Testis (tissue), 3 donors: ENCODE measurements around the gene TMEM236. TPM values are rescaled to one million over a fixed set of nuclear protein-coding genes. Genes with fewer than 3 reads are reported as not detected.

Experiments
- DNase-seq: peaks from one replicate; pipeline ENCODE4 v3.0.0-alpha.2; 2019
- H3K27ac ChIP-seq, 2 donors: fragments of 200-600 bp; sonication (generic); one replicate each; pipeline ENCODE4 v1.5.1; 2019
- H3K27me3 ChIP-seq: fragments of 200-600 bp; sonication (generic); one replicate; pipeline ENCODE4 v1.5.1; 2019
- H3K36me3 ChIP-seq: fragments of 200-600 bp; sonication (generic); one replicate; pipeline ENCODE4 v1.5.1; 2017; ENCODE audit warnings: low read depth; ENCODE audit errors: missing control alignments
- H3K4me1 ChIP-seq: fragments of 200-600 bp; sonication (generic); one replicate; pipeline ENCODE4 v1.5.1; 2019
- H3K4me3 ChIP-seq, 2 donors: fragments of 200-600 bp; sonication (generic); one replicate each; pipeline ENCODE4 v1.5.1; 2017 to 2019
- H3K9me3 ChIP-seq: fragments of 200-600 bp; sonication (generic); one replicate; pipeline ENCODE4 v1.5.1; 2017
- POLR2A ChIP-seq: fragments of 450-650 bp; IDR thresholded peaks from one replicate; pipeline ENCODE4 v1.6.1; 2017; ENCODE audit warnings: antibody characterized with exemption, mild to moderate bottlenecking, moderate library complexity
- WGBS, 2 donors: methylation state at CpG; one replicate each; pipeline ENCODE4 v1.1.5; 2018; 5-methylcytosine and 5-hydroxymethylcytosine counted together
- intact Hi-C: fragments of 100-400 bp; cut with DNase I; formaldehyde crosslinking; loops from one replicate; pipeline ENCODE4 v1.15.1; 2023; ENCODE audit warnings: low total_unique reads
- polyA plus RNA-seq: library from polyadenylated mRNA; stranded (reverse); fragments of 350-450 nt; fragmentation: Illumina TruSeq; extraction: RNeasy Lipid Tissue Mini Kit (QIAGEN cat#74804); gene quantifications from one replicate; pipeline ENCODE4 v1.2.3, GENCODE V29; 2014; ENCODE audit warnings: low read depth, low replicate concordance; ENCODE audit not compliant: insufficient read depth
- total RNA-seq, 2 donors: library from RNA; depleted of rRNA; stranded (reverse); fragments of >200 nt; gene quantifications; one replicate each; pipeline ENCODE4 v1.2.3, GENCODE V29; 2016
- TF ChIP-seq, protein P1 (sequence below), 3 experiments: fragments of 450-650 bp in 2 of 3; fragments of 200-600 bp in 1 of 3; sonication (generic) in 1 of 3; IDR thresholded peaks; one replicate each; pipeline ENCODE4 v1.5.1; 2016 to 2019; ENCODE audit warnings: antibody characterized with exemption in 3 of 3, mild to moderate bottlenecking in 2 of 3, moderate library complexity in 1 of 3

TMEM236 gene
- total and polyA plus RNA-seq, 3 donors from 2014 or later: 0.43 to 0.49 (median 0.47) TPM

DNA sequence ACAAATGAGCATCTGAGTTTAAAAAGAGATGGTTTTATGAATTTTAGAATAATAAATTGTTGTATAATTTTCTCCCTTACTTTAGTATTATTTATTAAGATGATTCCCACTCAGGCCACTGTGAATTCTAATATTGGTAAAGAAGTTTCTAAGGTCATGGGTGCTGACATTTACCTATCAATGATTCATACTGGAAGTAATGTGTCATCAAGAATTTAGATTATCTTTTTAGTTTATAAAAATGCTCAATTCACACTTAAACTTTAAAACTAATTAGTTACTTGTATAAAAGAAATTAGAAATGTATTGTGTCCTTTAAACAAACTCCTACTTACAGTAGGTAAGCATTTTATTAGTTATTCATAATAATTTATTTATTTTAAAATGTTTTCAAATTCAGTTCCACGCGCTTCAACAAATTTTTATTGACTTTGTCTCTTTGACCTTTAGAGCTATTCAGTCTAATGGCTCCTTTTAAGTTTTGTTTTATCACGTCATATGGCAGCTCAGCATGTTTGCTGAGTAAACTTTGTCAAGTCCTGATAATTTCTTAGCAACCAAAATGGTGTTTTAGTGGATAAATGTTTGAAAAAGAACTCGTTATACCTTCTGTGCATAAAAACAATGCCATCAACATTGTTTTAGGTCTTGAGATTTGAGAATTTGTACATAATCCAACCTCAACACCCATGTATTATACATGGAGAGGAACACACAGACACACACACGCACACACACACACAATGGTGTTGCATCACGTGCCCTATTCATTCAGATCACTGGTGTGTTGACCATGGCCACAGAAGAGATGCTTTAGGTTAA, 42.0 kb downstream of the TMEM236 start:
- 74 to 86% methylated on average over 6 of the region's 6 CpGs for WGBS, 2 donors
- no peaks in the 10 kb centered on the region for H3K27me3 ChIP-seq
- no peaks in the 10 kb centered on the region for H3K9me3 ChIP-seq
- DNase-seq: no peak
- H3K27ac ChIP-seq: no peak overlapping the region
- no peaks in the 10 kb centered on the region for H3K4me1 ChIP-seq
- no peak overlapping the region for H3K4me3 ChIP-seq
- intact Hi-C loops: no loop called here
- no peak for TF ChIP-seq POLR2A
- TF ChIP-seq, protein P1, sequence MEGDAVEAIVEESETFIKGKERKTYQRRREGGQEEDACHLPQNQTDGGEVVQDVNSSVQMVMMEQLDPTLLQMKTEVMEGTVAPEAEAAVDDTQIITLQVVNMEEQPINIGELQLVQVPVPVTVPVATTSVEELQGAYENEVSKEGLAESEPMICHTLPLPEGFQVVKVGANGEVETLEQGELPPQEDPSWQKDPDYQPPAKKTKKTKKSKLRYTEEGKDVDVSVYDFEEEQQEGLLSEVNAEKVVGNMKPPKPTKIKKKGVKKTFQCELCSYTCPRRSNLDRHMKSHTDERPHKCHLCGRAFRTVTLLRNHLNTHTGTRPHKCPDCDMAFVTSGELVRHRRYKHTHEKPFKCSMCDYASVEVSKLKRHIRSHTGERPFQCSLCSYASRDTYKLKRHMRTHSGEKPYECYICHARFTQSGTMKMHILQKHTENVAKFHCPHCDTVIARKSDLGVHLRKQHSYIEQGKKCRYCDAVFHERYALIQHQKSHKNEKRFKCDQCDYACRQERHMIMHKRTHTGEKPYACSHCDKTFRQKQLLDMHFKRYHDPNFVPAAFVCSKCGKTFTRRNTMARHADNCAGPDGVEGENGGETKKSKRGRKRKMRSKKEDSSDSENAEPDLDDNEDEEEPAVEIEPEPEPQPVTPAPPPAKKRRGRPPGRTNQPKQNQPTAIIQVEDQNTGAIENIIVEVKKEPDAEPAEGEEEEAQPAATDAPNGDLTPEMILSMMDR (IDR thresholded peaks at IDR 0.05): no peak
- no peaks in the 10 kb centered on the region for H3K36me3 ChIP-seq

GRCh38 chr10:17795083-17795482, 43.1 kb downstream of the TMEM236 start:
- 79 to 85% methylated on average over 4 of the region's 4 CpGs for WGBS, 2 donors
- Histone ChIP-seq H3K9me3 (no peaks in the 10 kb centered on the region), H3K27me3 (no peaks in the 10 kb centered on the region), H3K27ac (no peak overlapping the region), H3K4me1 (no peaks in the 10 kb centered on the region), H3K36me3 (no peaks in the 10 kb centered on the region), H3K4me3 (no peak overlapping the region)
- intact Hi-C loops: no loop called here
- no peak for TF ChIP-seq POLR2A
- no peak for DNase-seq

GRCh38 chr10:17795813-17796594, 44.0 kb downstream of the TMEM236 start:
- no peak for DNase-seq
- no peaks in the 10 kb centered on the region for H3K9me3 ChIP-seq
- no peaks in the 10 kb centered on the region for H3K36me3 ChIP-seq
- no peaks in the 10 kb centered on the region for H3K27me3 ChIP-seq
- intact Hi-C loops: no loop called here
- H3K27ac ChIP-seq: no peak overlapping the region
- H3K4me3 ChIP-seq: no peak overlapping the region
- WGBS, 2 donors: 86 to 92% methylated on average over 15 to 17 of the region's 17 CpGs
- H3K4me1 ChIP-seq: no peaks in the 10 kb centered on the region
- TF ChIP-seq, protein P1 (IDR thresholded peaks at IDR 0.05): no peak
- TF ChIP-seq POLR2A: no peak

DNA sequence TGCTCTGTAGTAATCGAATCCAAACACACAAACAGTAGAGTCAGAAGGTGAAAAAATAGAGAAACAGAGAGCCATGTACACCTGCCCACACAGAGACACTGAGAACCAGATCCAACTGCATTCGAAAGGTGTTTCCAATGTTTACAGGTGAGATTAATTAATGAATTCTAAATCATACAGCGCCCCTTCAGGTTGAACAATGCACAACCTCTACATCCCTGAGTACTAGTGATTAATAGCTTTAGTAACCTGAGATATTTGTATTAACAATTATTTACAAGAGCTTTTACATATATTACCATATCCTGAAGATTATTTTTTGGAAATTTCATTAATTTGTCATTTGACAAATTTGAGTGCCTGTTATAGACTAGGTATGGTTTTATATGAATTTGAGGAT, 49.5 kb downstream of the TMEM236 start:
- DNase-seq: no peak
- intact Hi-C loops: no loop called here
- no peaks in the 10 kb centered on the region for H3K9me3 ChIP-seq
- 88 to 90% methylated on average over 3 of the region's 3 CpGs for WGBS, 2 donors
- no peak overlapping the region for H3K4me3 ChIP-seq
- H3K36me3 ChIP-seq: no peaks in the 10 kb centered on the region
- H3K27me3 ChIP-seq: no peaks in the 10 kb centered on the region
- peaks cover 10% of the 10 kb centered on the region for H3K4me1 ChIP-seq
- H3K27ac ChIP-seq: no peak overlapping the region
- TF ChIP-seq, protein P1 (IDR thresholded peaks at IDR 0.05): no peak
- no peak for TF ChIP-seq POLR2A

GRCh38 chr10:17802350-17802749, 50.3 kb downstream of the TMEM236 start:
- 52 to 65% methylated on average over 11 of the region's 11 CpGs for WGBS, 2 donors

More at GRCh38 chr10:17802350-17802749, 50.3 kb downstream of the TMEM236 start:
- Histone ChIP-seq H3K4me1 (peaks cover 10% of the 10 kb centered on the region), H3K36me3 (no peaks in the 10 kb centered on the region), H3K4me3 (no peak overlapping the region), H3K27me3 (no peaks in the 10 kb centered on the region), H3K9me3 (no peaks in the 10 kb centered on the region), H3K27ac (peak overlapping the region in 1 of 2 donors; percentile 8)
- TF ChIP-seq, protein P1 (IDR thresholded peaks at IDR 0.05): no peak
- no peak for TF ChIP-seq POLR2A
- DNase-seq: peak; percentile 54
- intact Hi-C loops: no loop called here
